IPS DF 6.9 (cell line): ENCODE measurements around the gene HEATR5A.
"Not testable (repeated sequence)": the region's sequence is repeated elsewhere in the genome, so short reads cannot be mapped to it uniquely, and the experiment has no call there.

Experiments
- DNase-seq: peaks from one replicate; pipeline ENCODE4 v3.0.0-alpha.2; 2013; ENCODE audit warnings: low read depth, low spot score
- H3K27ac ChIP-seq: one replicate; pipeline ENCODE4 v1.5.1; 2013; ENCODE audit warnings: low read length, control low read depth
- H3K27me3 ChIP-seq: 2 replicates; pipeline ENCODE4 v1.6.1; 2013; ENCODE audit warnings: mild to moderate bottlenecking, low read length; ENCODE audit not compliant: control insufficient read depth, insufficient read depth
- H3K36me3 ChIP-seq: 2 replicates; pipeline ENCODE4 v1.6.1; 2013; ENCODE audit warnings: low read length; ENCODE audit not compliant: control insufficient read depth, insufficient read depth
- H3K4me1 ChIP-seq: 2 replicates; pipeline ENCODE4 v1.6.1; 2013; ENCODE audit warnings: low read length; ENCODE audit not compliant: control insufficient read depth, insufficient read depth
- H3K4me3 ChIP-seq: 2 replicates; pipeline ENCODE4 v1.5.1; 2013; ENCODE audit warnings: mild to moderate bottlenecking, low read length
- H3K9me3 ChIP-seq: 2 replicates; pipeline ENCODE4 v1.6.1; 2013; ENCODE audit warnings: low read length, inconsistent platforms; ENCODE audit not compliant: control insufficient read depth, insufficient read depth
- WGBS: extraction: QIAGEN DNeasy Blood & Tissue Kit; methylation state at CpG from one replicate; pipeline ENCODE4 v1.1.7; 2013; ENCODE audit warnings: mixed read lengths, missing lambda C conversion rate; ENCODE audit not compliant: insufficient read length, insufficient coverage; 5-methylcytosine and 5-hydroxymethylcytosine counted together

The HEATR5A gene

GRCh38 chr14:31362746-31363145 lies 57.6 kb downstream of the HEATR5A start:
- DNase-seq, result no peak
- H3K9me3 ChIP-seq, result no peaks in the 10 kb centered on the region
- H3K4me1 ChIP-seq, result no peaks in the 10 kb centered on the region; the same call in 1 of the 2 replicates
- no CpG with 5 or more reads among the region's 4 CpGs for WGBS
- no peaks in the 10 kb centered on the region for H3K27me3 ChIP-seq
- H3K27ac ChIP-seq, result no peak overlapping the region
- H3K36me3 ChIP-seq, result no peaks in the 10 kb centered on the region
- no peak overlapping the region for H3K4me3 ChIP-seq

GRCh38 chr14:31361761-31362160 lies 58.6 kb downstream of the HEATR5A start:
- not testable (repeated sequence) for H3K36me3 ChIP-seq, H3K27ac ChIP-seq, H3K4me3 ChIP-seq, DNase-seq, H3K4me1 ChIP-seq, H3K9me3 ChIP-seq, H3K27me3 ChIP-seq
- no CpG with 5 or more reads among the region's 4 CpGs for WGBS

GRCh38 chr14:31360919-31361662 lies 59.3 kb downstream of the HEATR5A start:
- no peak for DNase-seq
- Histone ChIP-seq H3K27ac (no peak overlapping the region), H3K36me3 (no peaks in the 10 kb centered on the region), H3K27me3 (no peaks in the 10 kb centered on the region), H3K9me3 (no peaks in the 10 kb centered on the region), H3K4me3 (no peak overlapping the region), H3K4me1 (no peaks in the 10 kb centered on the region; the same call in 1 of the 2 replicates)
- WGBS, result no CpG with 5 or more reads among the region's 3 CpGs

- Histone ChIP-seq H3K27me3 (no peaks in the 10 kb centered on the region), H3K9me3 (no peaks in the 10 kb centered on the region), H3K27ac (no peak overlapping the region), H3K36me3 (no peaks in the 10 kb centered on the region), H3K4me1 (no peaks in the 10 kb centered on the region), H3K4me3 (no peak overlapping the region)
- WGBS, result 100% methylated on average over 1 of the region's 3 CpGs
- DNase-seq, result no peak
Measured at GRCh38 chr14:31357279-31357678, 63.1 kb downstream of the HEATR5A start.

- no peak for DNase-seq
- WGBS, result 100% methylated on average over 2 of the region's 2 CpGs
- Histone ChIP-seq H3K4me3 (no peak overlapping the region), H3K9me3 (no peaks in the 10 kb centered on the region), H3K36me3 (no peaks in the 10 kb centered on the region), H3K4me1 (no peaks in the 10 kb centered on the region), H3K27ac (no peak overlapping the region), H3K27me3 (no peaks in the 10 kb centered on the region)
Measured at GRCh38 chr14:31346097-31346496, 74.3 kb downstream of the HEATR5A start.

- DNase-seq, result no peak
- Histone ChIP-seq H3K4me3 (no peak overlapping the region), H3K9me3 (no peaks in the 10 kb centered on the region), H3K27ac (no peak overlapping the region), H3K4me1 (no peaks in the 10 kb centered on the region), H3K27me3 (no peaks in the 10 kb centered on the region), H3K36me3 (no peaks in the 10 kb centered on the region; the same call in 1 of the 2 replicates)
- WGBS, result no CpG with 5 or more reads among the region's 3 CpGs
Measured at GRCh38 chr14:31341280-31341679, 79.1 kb downstream of the HEATR5A start.

GRCh38 chr14:31340297-31341063 lies 79.9 kb downstream of the HEATR5A start:
- no CpG with 5 or more reads among the region's 5 CpGs for WGBS
- no peak overlapping the region for H3K4me3 ChIP-seq
- no peaks in the 10 kb centered on the region for H3K4me1 ChIP-seq
- H3K9me3 ChIP-seq, result no peaks in the 10 kb centered on the region
- no peaks in the 10 kb centered on the region; the same call in 1 of the 2 replicates for H3K36me3 ChIP-seq
- H3K27me3 ChIP-seq, result no peaks in the 10 kb centered on the region
- DNase-seq, result no peak
- H3K27ac ChIP-seq, result no peak overlapping the region

- H3K9me3 ChIP-seq, result no peaks in the 10 kb centered on the region
- no peak overlapping the region for H3K27ac ChIP-seq
- no peak for DNase-seq
- H3K4me1 ChIP-seq, result no peaks in the 10 kb centered on the region
- H3K4me3 ChIP-seq, result no peak overlapping the region
- H3K36me3 ChIP-seq, result no peaks in the 10 kb centered on the region; the same call in 1 of the 2 replicates
- no peaks in the 10 kb centered on the region for H3K27me3 ChIP-seq
Measured at GRCh38 chr14:31339743-31340142, 80.6 kb downstream of the HEATR5A start.

- no peak overlapping the region for H3K27ac ChIP-seq
- no peaks in the 10 kb centered on the region for H3K27me3 ChIP-seq
- H3K4me1 ChIP-seq, result no peaks in the 10 kb centered on the region
- no peak overlapping the region for H3K4me3 ChIP-seq
- H3K36me3 ChIP-seq, result no peaks in the 10 kb centered on the region; the same call in 1 of the 2 replicates
- no CpG with 5 or more reads among the region's 2 CpGs for WGBS
- no peaks in the 10 kb centered on the region for H3K9me3 ChIP-seq
- no peak for DNase-seq
Measured at GRCh38 chr14:31337331-31337730, 83.0 kb downstream of the HEATR5A start.

- Histone ChIP-seq H3K27ac (no peak overlapping the region), H3K9me3 (no peaks in the 10 kb centered on the region), H3K27me3 (no peaks in the 10 kb centered on the region), H3K4me1 (no peaks in the 10 kb centered on the region), H3K4me3 (no peak overlapping the region), H3K36me3 (no peaks in the 10 kb centered on the region; the same call in 1 of the 2 replicates)
- no CpG with 5 or more reads among the region's 4 CpGs for WGBS
- no peak for DNase-seq
Measured at GRCh38 chr14:31336646-31337045, 83.7 kb downstream of the HEATR5A start.
